ENCODE data around the gene MTFR1L.

GRCh38 chr1:25870614-25871013 lies 50.9 kb downstream of the MTFR1L start:
- no peak for TF ChIP-seq CTCF (optimal IDR thresholded peaks at IDR 0.05 in 1 of 3, IDR thresholded peaks at IDR 0.05 in 1 of 3, conservative IDR thresholded peaks at IDR 0.05 in 1 of 3; ENCODE audit: extremely low read depth in 1 of 3, insufficient read depth in 2 of 3, low read length in 3 of 3)
- TF ChIP-seq EZH2 (IDR thresholded peaks at IDR 0.05; ENCODE audit: low read length), result no peak
